Neural progenitor cell (in vitro differentiated cells): Measurements from ENCODE around the gene CCSER1. TPM values are rescaled to one million over a fixed set of nuclear protein-coding genes. Genes with fewer than 3 reads are reported as not detected.

Source experiments
- DNase-seq: peaks from one replicate; pipeline ENCODE4 v3.0.0-alpha.2; 2016; ENCODE audit warnings: low spot score
- H2AFZ ChIP-seq: fragments of 200-600 bp; sonication (generic); replicated peaks from 2 replicates; pipeline ENCODE4 v1.6.1; 2016; ENCODE audit warnings: antibody characterized with exemption
- H3F3A ChIP-seq: fragments of 200-600 bp; sonication (generic); 2 replicates; pipeline ENCODE4 v1.6.1; 2016; ENCODE audit warnings: antibody characterized with exemption, low read depth
- H3K27ac ChIP-seq: fragments of 200-600 bp; sonication (generic); 2 replicates; pipeline ENCODE4 v1.5.1; 2016; ENCODE audit warnings: mild to moderate bottlenecking
- H3K27me3 ChIP-seq: fragments of 200-600 bp; sonication (generic); 2 replicates; pipeline ENCODE4 v1.6.1; 2016; ENCODE audit warnings: mild to moderate bottlenecking, moderate library complexity
- H3K36me3 ChIP-seq: fragments of 200-600 bp; sonication (generic); 2 replicates; pipeline ENCODE4 v1.5.1; 2016
- H3K4me1 ChIP-seq: fragments of 200-600 bp; sonication (generic); 2 replicates; pipeline ENCODE4 v1.6.1; 2016; ENCODE audit warnings: mixed run types
- H3K4me2 ChIP-seq: fragments of 200-600 bp; sonication (generic); 2 replicates; pipeline ENCODE4 v1.6.1; 2016
- H3K4me3 ChIP-seq: fragments of 200-600 bp; sonication (generic); 2 replicates; pipeline ENCODE4 v1.5.1; 2016
- H3K79me2 ChIP-seq: fragments of 200-600 bp; sonication (generic); 2 replicates; pipeline ENCODE4 v1.6.1; 2016; ENCODE audit warnings: low read depth
- H3K9ac ChIP-seq: fragments of 200-600 bp; sonication (generic); 2 replicates; pipeline ENCODE4 v1.6.1; 2016
- H3K9me3 ChIP-seq: fragments of 200-600 bp; sonication (generic); 2 replicates; pipeline ENCODE4 v1.5.1; 2016; ENCODE audit warnings: low read depth
- H4K20me1 ChIP-seq: fragments of 200-600 bp; sonication (generic); 2 replicates; pipeline ENCODE4 v1.6.1; 2016; ENCODE audit warnings: low read depth
- H3K27ac Mint-ChIP-seq: 3 replicates; pipeline ENCODE4 v1.8.0; 2021; ENCODE audit warnings: mixed read lengths
- H3K27me3 Mint-ChIP-seq: 2 replicates; pipeline ENCODE4 v1.8.0; 2022; ENCODE audit warnings: low read depth, mild to moderate bottlenecking, inconsistent platforms, moderate library complexity, mixed read lengths; ENCODE audit not compliant: insufficient read depth
- H3K36me3 Mint-ChIP-seq: 3 replicates; pipeline ENCODE4 v1.8.0; 2021; ENCODE audit warnings: mixed read lengths
- H3K4me1 Mint-ChIP-seq: 3 replicates; pipeline ENCODE4 v1.8.0; 2021; ENCODE audit warnings: mixed read lengths
- H3K4me3 Mint-ChIP-seq: 3 replicates; pipeline ENCODE4 v1.8.0; 2021; ENCODE audit warnings: mild to moderate bottlenecking, moderate library complexity, mixed read lengths
- H3K9me3 Mint-ChIP-seq: 3 replicates; pipeline ENCODE4 v1.8.0; 2020; ENCODE audit warnings: mixed read lengths
- EZH2 ChIP-seq: fragments of 200-600 bp; sonication (generic); IDR thresholded peaks from 2 replicates; pipeline ENCODE4 v1.6.1; 2017; ENCODE audit warnings: antibody characterized with exemption, mild to moderate bottlenecking, moderate library complexity
- EZH2phosphoT487 ChIP-seq: fragments of 200-600 bp; sonication (generic); IDR thresholded peaks from 2 replicates; pipeline ENCODE4 v1.6.1; 2017; ENCODE audit warnings: antibody characterized with exemption
- total RNA-seq: library from RNA; depleted of rRNA; stranded (reverse); fragments of >200 nt; gene quantifications from 2 replicates; pipeline ENCODE4 v1.2.3, GENCODE V29; 2015; ENCODE audit warnings: low replicate concordance
- TF ChIP-seq, protein P1 (sequence below): fragments of 200-600 bp; sonication (generic); IDR thresholded peaks from 2 replicates; pipeline ENCODE4 v1.5.1; 2017; ENCODE audit warnings: antibody characterized with exemption, mild to moderate bottlenecking

CCSER1 gene
- total RNA-seq, 1 donor from 2014 or later = 0.77 TPM

DNA sequence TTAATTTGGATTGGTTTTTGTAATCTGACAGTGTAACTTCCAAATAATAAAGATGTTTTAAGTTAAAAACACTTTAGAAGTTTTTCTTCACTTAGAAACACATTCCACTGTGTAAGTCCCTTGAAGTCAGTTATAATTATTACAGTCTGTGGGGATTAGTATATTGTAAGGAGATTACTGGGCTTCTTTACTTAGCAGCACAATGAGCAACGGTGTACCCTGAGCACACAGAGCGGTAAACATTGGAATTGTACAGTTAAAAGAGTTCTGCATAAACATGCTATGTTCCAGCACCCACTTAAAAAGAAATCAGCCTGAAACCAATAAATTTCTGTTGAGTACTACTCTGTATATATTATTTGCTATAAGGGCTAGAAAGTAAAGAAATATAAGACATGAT is 44.3 kb downstream of the CCSER1 start:
- Histone ChIP-seq H4K20me1 (no peaks in the 10 kb centered on the region), H3K9ac (no peak overlapping the region), H3K9me3 (no peaks in the 10 kb centered on the region), H2AFZ (no peak overlapping the region), H3K36me3 (no peaks in the 10 kb centered on the region), H3K27me3 (no peaks in the 10 kb centered on the region), H3K4me1 (no peaks in the 10 kb centered on the region), H3K4me3 (no peak overlapping the region), H3K27ac (no peak overlapping the region), H3K4me2 (no peak overlapping the region), H3F3A (no peaks in the 10 kb centered on the region), H3K79me2 (no peaks in the 10 kb centered on the region)
- no peak overlapping the region for H3K4me3 Mint-ChIP-seq
- H3K36me3 Mint-ChIP-seq = no peaks in the 10 kb centered on the region
- H3K27ac Mint-ChIP-seq = no peak overlapping the region
- no peaks in the 10 kb centered on the region for H3K27me3 Mint-ChIP-seq
- H3K4me1 Mint-ChIP-seq = no peaks in the 10 kb centered on the region
- no peak for DNase-seq
- no peaks in the 10 kb centered on the region for H3K9me3 Mint-ChIP-seq
- TF ChIP-seq EZH2 = no peak
- TF ChIP-seq EZH2phosphoT487 = no peak
- TF ChIP-seq, protein P1, sequence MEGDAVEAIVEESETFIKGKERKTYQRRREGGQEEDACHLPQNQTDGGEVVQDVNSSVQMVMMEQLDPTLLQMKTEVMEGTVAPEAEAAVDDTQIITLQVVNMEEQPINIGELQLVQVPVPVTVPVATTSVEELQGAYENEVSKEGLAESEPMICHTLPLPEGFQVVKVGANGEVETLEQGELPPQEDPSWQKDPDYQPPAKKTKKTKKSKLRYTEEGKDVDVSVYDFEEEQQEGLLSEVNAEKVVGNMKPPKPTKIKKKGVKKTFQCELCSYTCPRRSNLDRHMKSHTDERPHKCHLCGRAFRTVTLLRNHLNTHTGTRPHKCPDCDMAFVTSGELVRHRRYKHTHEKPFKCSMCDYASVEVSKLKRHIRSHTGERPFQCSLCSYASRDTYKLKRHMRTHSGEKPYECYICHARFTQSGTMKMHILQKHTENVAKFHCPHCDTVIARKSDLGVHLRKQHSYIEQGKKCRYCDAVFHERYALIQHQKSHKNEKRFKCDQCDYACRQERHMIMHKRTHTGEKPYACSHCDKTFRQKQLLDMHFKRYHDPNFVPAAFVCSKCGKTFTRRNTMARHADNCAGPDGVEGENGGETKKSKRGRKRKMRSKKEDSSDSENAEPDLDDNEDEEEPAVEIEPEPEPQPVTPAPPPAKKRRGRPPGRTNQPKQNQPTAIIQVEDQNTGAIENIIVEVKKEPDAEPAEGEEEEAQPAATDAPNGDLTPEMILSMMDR = no peak

DNA sequence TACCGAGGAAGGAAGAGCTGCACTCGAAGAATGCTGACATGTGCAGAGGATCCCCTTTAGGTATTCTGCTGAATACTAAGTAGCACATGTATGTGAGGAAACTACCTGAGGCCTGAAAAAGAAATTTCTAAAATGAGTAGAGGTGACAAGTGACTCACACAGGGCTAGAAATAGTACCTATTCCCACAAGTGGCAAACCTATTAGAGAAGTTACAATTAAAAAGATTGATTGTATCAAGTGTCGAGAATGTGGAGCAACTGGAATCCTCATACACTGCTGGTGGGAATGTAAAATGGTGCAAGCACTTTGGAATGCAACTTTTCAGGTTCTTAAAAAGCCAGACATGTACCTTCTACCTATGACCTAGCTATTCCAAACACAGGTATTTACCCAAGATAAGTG is 47.4 kb downstream of the CCSER1 start:
- Mint-ChIP-seq H3K9me3 (no peaks in the 10 kb centered on the region), H3K27me3 (no peaks in the 10 kb centered on the region), H3K27ac (no peak overlapping the region), H3K4me3 (no peak overlapping the region), H3K36me3 (no peaks in the 10 kb centered on the region), H3K4me1 (no peaks in the 10 kb centered on the region)
- H3K4me3 ChIP-seq = no peak overlapping the region
- no peaks in the 10 kb centered on the region for H3F3A ChIP-seq
- H3K4me1 ChIP-seq = no peaks in the 10 kb centered on the region
- H3K4me2 ChIP-seq = no peak overlapping the region
- no peak overlapping the region for H2AFZ ChIP-seq
- TF ChIP-seq EZH2 (no peak), EZH2phosphoT487 (no peak)
- TF ChIP-seq, protein P1 = no peak
- H3K9ac ChIP-seq = no peak overlapping the region
- H3K36me3 ChIP-seq = no peaks in the 10 kb centered on the region
- H3K27me3 ChIP-seq = no peaks in the 10 kb centered on the region
- H3K9me3 ChIP-seq = no peaks in the 10 kb centered on the region
- DNase-seq = no peak
- H3K79me2 ChIP-seq = no peaks in the 10 kb centered on the region
- no peak overlapping the region for H3K27ac ChIP-seq
- H4K20me1 ChIP-seq = no peaks in the 10 kb centered on the region

DNA sequence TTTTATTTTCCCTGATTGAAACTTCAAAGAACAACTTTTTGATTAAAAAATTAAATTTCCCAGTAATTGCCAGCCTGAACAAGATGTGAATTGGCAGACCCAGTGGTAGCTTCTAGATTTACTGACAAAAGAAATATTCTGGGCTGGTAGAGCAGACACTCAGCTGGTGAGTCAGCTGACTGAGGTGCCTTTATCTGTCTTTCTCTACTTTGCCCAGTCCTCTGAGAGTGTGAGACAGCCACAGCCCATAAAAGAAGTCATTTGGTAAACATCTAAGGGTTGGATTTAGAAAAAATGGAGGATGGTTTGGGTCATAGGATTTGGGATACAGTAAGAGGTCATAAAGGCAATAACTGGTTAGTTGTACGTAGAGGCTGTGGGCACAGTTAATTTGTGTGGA is 54.5 kb downstream of the CCSER1 start:
- Histone ChIP-seq H3K4me1 (no peaks in the 10 kb centered on the region), H3K4me3 (no peak overlapping the region), H4K20me1 (no peaks in the 10 kb centered on the region), H3K9ac (no peak overlapping the region), H3K27me3 (no peaks in the 10 kb centered on the region), H3K79me2 (no peaks in the 10 kb centered on the region), H3K27ac (no peak overlapping the region), H2AFZ (peak overlapping the region; percentile 55), H3F3A (no peaks in the 10 kb centered on the region), H3K9me3 (no peaks in the 10 kb centered on the region), H3K36me3 (no peaks in the 10 kb centered on the region), H3K4me2 (no peak overlapping the region)
- Mint-ChIP-seq H3K9me3 (no peaks in the 10 kb centered on the region), H3K27me3 (no peaks in the 10 kb centered on the region), H3K27ac (no peak overlapping the region), H3K36me3 (no peaks in the 10 kb centered on the region), H3K4me3 (no peak overlapping the region), H3K4me1 (no peaks in the 10 kb centered on the region)
- TF ChIP-seq EZH2phosphoT487 = no peak
- no peak for DNase-seq

DNA sequence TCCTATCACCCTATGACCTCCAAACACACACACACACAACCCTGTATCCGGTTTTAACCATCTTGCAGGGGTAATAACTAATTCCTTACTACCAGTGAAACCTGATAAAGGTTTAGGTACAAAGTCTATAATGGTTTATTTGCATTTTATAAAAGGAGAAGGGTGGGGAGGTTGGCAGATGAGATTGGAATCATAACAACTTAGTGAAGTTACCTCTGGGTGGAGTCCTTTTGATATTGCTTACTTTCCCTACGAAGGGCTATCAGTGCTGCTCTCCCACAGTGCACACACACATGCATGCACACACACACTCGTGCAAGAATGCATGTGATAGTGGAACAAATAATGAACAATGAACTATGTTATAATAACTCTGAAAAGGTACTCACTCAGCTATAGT is 56.1 kb downstream of the CCSER1 start:
- H3K27ac ChIP-seq = no peak overlapping the region
- H3K27me3 ChIP-seq = no peaks in the 10 kb centered on the region
- H3K9me3 Mint-ChIP-seq = no peaks in the 10 kb centered on the region
- no peaks in the 10 kb centered on the region for H3K4me1 Mint-ChIP-seq
- no peak overlapping the region for H3K9ac ChIP-seq
- no peaks in the 10 kb centered on the region for H3K27me3 Mint-ChIP-seq
- DNase-seq = no peak
- H3K36me3 Mint-ChIP-seq = no peaks in the 10 kb centered on the region
- no peak overlapping the region for H3K27ac Mint-ChIP-seq
- H2AFZ ChIP-seq = no peak overlapping the region
- no peak overlapping the region for H3K4me2 ChIP-seq
- no peaks in the 10 kb centered on the region for H3K36me3 ChIP-seq
- H4K20me1 ChIP-seq = no peaks in the 10 kb centered on the region
- no peaks in the 10 kb centered on the region for H3K9me3 ChIP-seq
- no peaks in the 10 kb centered on the region for H3F3A ChIP-seq
- H3K4me1 ChIP-seq = no peaks in the 10 kb centered on the region
- H3K4me3 ChIP-seq = no peak overlapping the region
- no peaks in the 10 kb centered on the region for H3K79me2 ChIP-seq
- no peak for TF ChIP-seq EZH2
- TF ChIP-seq EZH2phosphoT487 = no peak
- TF ChIP-seq, protein P1 = no peak
- H3K4me3 Mint-ChIP-seq = no peak overlapping the region
